Prostate gland (tissue), 2 donors: ENCODE measurements around the gene PAN3. TPM values are rescaled to one million over a fixed set of nuclear protein-coding genes. Genes with fewer than 3 reads are reported as not detected.

Source experiments
- DNase-seq: peaks from one replicate; pipeline ENCODE4 v3.0.0-alpha.2; 2019; ENCODE audit warnings: low spot score
- H3K27ac ChIP-seq, 2 donors: fragments of 200-600 bp; sonication (generic); 2 replicates each; pipeline ENCODE4 v1.5.1; 2017 to 2019
- H3K27me3 ChIP-seq: fragments of 200-600 bp; sonication (generic); replicated peaks from 2 replicates; pipeline ENCODE4 v1.5.1; 2019; ENCODE audit not compliant: insufficient read depth
- H3K36me3 ChIP-seq, 2 donors: fragments of 200-600 bp; sonication (generic); 1 replicate in 1 of 2; 2 replicates in 1 of 2; pipeline versions ENCODE4 v1.5.1 to v1.8.1; 2017 to 2019
- H3K4me1 ChIP-seq: fragments of 200-600 bp; sonication (generic); replicated peaks from 2 replicates; pipeline ENCODE4 v1.5.1; 2019
- H3K4me3 ChIP-seq, 2 donors: fragments of 200-600 bp; sonication (generic); 2 replicates each; pipeline ENCODE4 v1.5.1; 2017 to 2019
- H3K9me3 ChIP-seq: fragments of 200-600 bp; sonication (generic); 2 replicates; pipeline ENCODE4 v1.5.1; 2017
- CTCF ChIP-seq, 4 experiments: fragments of 200-600 bp in 2 of 4; fragments of 450-650 bp in 2 of 4; sonication (generic) in 2 of 4; IDR thresholded peaks; 1 replicate in 3 of 4; 2 replicates in 1 of 4; pipeline ENCODE4 v1.5.1; 2016 to 2019; ENCODE audit warnings: antibody characterized with exemption in 4 of 4, mild to moderate bottlenecking in 2 of 4, moderate library complexity in 2 of 4
- POLR2A ChIP-seq: fragments of 450-650 bp; IDR thresholded peaks from one replicate; pipeline ENCODE4 v1.6.1; 2016; ENCODE audit warnings: antibody characterized with exemption, mild to moderate bottlenecking
- POLR2AphosphoS5 ChIP-seq: sonication (generic); formaldehyde crosslinking; IDR thresholded peaks from one replicate; pipeline ENCODE4 v1.6.1; 2017; ENCODE audit warnings: antibody characterized with exemption
- WGBS: methylation state at CpG from one replicate; pipeline ENCODE4 v1.1.5; 2018; 5-methylcytosine and 5-hydroxymethylcytosine counted together
- intact Hi-C: fragments of 100-400 bp; cut with DNase I; formaldehyde crosslinking; loops from one replicate; pipeline ENCODE4 v1.14.2; 2022
- total RNA-seq, 2 donors: library from RNA; depleted of rRNA; stranded (reverse); fragments of >200 nt; gene quantifications; one replicate each; pipeline ENCODE4 v1.1.0, GENCODE V29; 2016

Gene PAN3
- total RNA-seq, 2 donors from 2014 or later = 31.4 to 51.7 TPM

DNA sequence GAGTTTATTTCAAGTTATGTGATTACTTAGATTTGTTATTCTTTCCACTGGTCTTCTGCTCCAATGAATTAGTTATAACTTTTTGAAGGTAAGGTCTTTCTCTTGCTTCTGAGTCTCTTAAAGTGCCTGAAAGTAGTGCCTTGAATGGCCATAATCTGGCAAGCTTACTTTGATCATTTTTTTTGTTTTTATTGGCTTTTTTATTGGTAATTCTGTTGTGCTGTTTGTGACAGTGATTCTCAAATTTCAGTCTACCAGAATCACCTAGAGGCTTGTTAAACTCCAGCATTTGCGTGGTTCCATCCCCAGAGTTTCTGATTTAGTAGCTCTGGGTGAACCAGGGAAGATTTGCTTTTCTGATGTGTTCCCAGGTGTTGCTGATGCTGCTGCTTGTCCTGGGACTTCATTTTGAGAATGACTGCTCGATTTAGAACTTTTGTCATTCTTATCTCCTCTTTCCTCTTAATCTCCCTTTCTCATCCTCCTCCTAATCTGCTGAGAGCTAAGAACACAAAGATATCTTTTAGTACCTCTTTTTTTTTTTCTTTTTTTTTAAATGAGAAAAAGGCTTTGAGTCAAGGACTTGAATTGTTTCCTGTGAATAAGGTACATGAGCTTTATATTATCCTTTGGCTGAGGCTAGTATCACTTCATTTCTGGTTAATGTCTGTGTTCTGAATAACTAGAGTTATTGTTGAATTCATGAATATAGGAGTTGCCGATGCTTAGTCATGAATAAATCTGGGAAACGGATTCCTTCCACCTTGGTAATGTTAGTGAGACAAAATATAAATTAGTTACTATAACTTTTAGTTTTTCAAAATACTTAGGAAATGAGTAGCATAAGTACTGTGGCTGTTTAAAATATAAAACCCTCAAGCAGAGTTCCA lies 91.4 kb downstream of the PAN3 start:
- Histone ChIP-seq H3K9me3 (no peaks in the 10 kb centered on the region), H3K4me3 (no peak overlapping the region), H3K27me3 (no peaks in the 10 kb centered on the region), H3K4me1 (no peaks in the 10 kb centered on the region), H3K36me3 (no peaks in the 10 kb centered on the region), H3K27ac (no peak overlapping the region)
- 77% methylated on average over 4 of the region's 4 CpGs for WGBS
- no peak for TF ChIP-seq CTCF (IDR thresholded peaks at IDR 0.05)
- TF ChIP-seq POLR2A = no peak
- no peak for TF ChIP-seq POLR2AphosphoS5
- DNase-seq = no peak
- intact Hi-C loops = no loop called here

DNA sequence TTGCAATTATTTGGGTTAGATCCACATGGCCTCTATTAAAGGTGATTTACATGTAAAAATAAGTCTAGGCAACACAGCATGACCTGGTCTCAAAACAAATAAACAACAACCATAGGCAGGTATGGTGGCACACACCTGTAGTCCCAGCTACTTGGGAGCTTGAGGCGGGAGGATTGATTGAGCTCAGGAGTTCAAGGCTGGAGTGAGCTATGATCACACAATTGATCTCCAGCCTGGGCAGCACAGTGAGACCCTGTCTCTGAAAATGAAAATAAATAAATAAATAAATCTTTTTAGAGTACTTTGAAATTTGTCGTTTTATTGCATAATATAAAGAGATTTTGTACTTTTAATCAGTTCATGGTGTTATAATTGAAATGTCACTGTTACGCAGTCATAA lies 93.3 kb downstream of the PAN3 start:
- Histone ChIP-seq H3K36me3 (no peaks in the 10 kb centered on the region), H3K4me1 (no peaks in the 10 kb centered on the region), H3K27ac (no peak overlapping the region), H3K27me3 (no peaks in the 10 kb centered on the region), H3K9me3 (no peaks in the 10 kb centered on the region), H3K4me3 (no peak overlapping the region)
- no peak for TF ChIP-seq POLR2A
- no peak for TF ChIP-seq CTCF (IDR thresholded peaks at IDR 0.05)
- TF ChIP-seq POLR2AphosphoS5 = no peak
- intact Hi-C loops = no loop called here
- WGBS = 94% methylated on average over 3 of the region's 3 CpGs
- DNase-seq = no peak

- no peak for DNase-seq
- intact Hi-C loops = no loop called here
- H3K4me3 ChIP-seq = no peak overlapping the region
- TF ChIP-seq CTCF (IDR thresholded peaks at IDR 0.05) (no peak), POLR2A (no peak), POLR2AphosphoS5 (no peak)
- 92% methylated on average over 2 of the region's 2 CpGs for WGBS
- no peaks in the 10 kb centered on the region for H3K4me1 ChIP-seq
- no peak overlapping the region for H3K27ac ChIP-seq
- H3K27me3 ChIP-seq = no peaks in the 10 kb centered on the region
- no peaks in the 10 kb centered on the region for H3K36me3 ChIP-seq
- no peaks in the 10 kb centered on the region for H3K9me3 ChIP-seq
Measured at GRCh38 chr13:28237944-28238343, 99.6 kb downstream of the PAN3 start.

GRCh38 chr13:28239374-28239773 lies 101.0 kb downstream of the PAN3 start:
- intact Hi-C loops = no loop called here
- Histone ChIP-seq H3K4me1 (no peaks in the 10 kb centered on the region), H3K9me3 (no peaks in the 10 kb centered on the region), H3K36me3 (no peaks in the 10 kb centered on the region), H3K4me3 (no peak overlapping the region), H3K27ac (no peak overlapping the region), H3K27me3 (no peaks in the 10 kb centered on the region)
- TF ChIP-seq CTCF (IDR thresholded peaks at IDR 0.05) (no peak), POLR2AphosphoS5 (no peak), POLR2A (no peak)
- 83% methylated on average over 2 of the region's 2 CpGs for WGBS
- DNase-seq = no peak

GRCh38 chr13:28245465-28245864 lies 107.1 kb downstream of the PAN3 start:
- H3K9me3 ChIP-seq = no peaks in the 10 kb centered on the region
- no peak overlapping the region for H3K4me3 ChIP-seq
- no peaks in the 10 kb centered on the region for H3K27me3 ChIP-seq
- WGBS = 91% methylated on average over 2 of the region's 2 CpGs
- intact Hi-C loops = no loop called here
- DNase-seq = no peak
- no peak overlapping the region for H3K27ac ChIP-seq
- TF ChIP-seq POLR2A = no peak
- TF ChIP-seq POLR2AphosphoS5 = no peak
- no peak for TF ChIP-seq CTCF (IDR thresholded peaks at IDR 0.05)
- no peaks in the 10 kb centered on the region for H3K4me1 ChIP-seq
- no peaks in the 10 kb centered on the region for H3K36me3 ChIP-seq
